H1 (cell line): ENCODE data around the gene LNX2.

Experiments used
- ATF3 ChIP-seq: IDR thresholded peaks from 2 replicates; pipeline ENCODE4 v1.6.1; 2011; ENCODE audit warnings: low read depth, mild to moderate bottlenecking, low read length; ENCODE audit not compliant: insufficient read depth
- BRCA1 ChIP-seq: IDR thresholded peaks from 2 replicates; pipeline ENCODE4 v1.6.1; 2012; ENCODE audit warnings: low read depth, low read length, improper control_type of control experiment
- CHD2 ChIP-seq: IDR thresholded peaks from 2 replicates; pipeline ENCODE4 v1.6.1; 2012; ENCODE audit warnings: low read length, improper control_type of control experiment
- CREB1 ChIP-seq: IDR thresholded peaks from 2 replicates; pipeline ENCODE4 v1.6.1; 2012; ENCODE audit warnings: inconsistent platforms
- CTCF ChIP-seq, 3 experiments: IDR thresholded peaks; 1 replicate in 2 of 3; 2 replicates in 1 of 3; pipeline versions ENCODE4 v1.5.1 to v1.6.1; 2011; ENCODE audit warnings: low read length in 3 of 3, mild to moderate bottlenecking in 3 of 3, inconsistent platforms in 2 of 3, low read depth in 1 of 3, moderate library complexity in 1 of 3; ENCODE audit not compliant: insufficient read depth in 1 of 3; ENCODE audit errors: control extremely low read depth in 1 of 3
- EGR1 ChIP-seq: IDR thresholded peaks from 2 replicates; pipeline ENCODE4 v1.6.1; 2011; ENCODE audit warnings: low read depth, low read length, borderline replicate concordance
- KDM1A ChIP-seq: fragments of 200-600, 300-600 bp; sonication (generic); IDR thresholded peaks from 2 replicates; pipeline ENCODE4 v1.7.1; 2016; ENCODE audit warnings: mild to moderate bottlenecking, low read length, borderline replicate concordance
- NANOG ChIP-seq: IDR thresholded peaks from 2 replicates; pipeline ENCODE4 v1.6.1; 2011; ENCODE audit warnings: low read length, low read depth, mild to moderate bottlenecking, inconsistent platforms; ENCODE audit not compliant: insufficient read depth, poor library complexity, severe bottlenecking
- POLR2A ChIP-seq, 2 experiments: IDR thresholded peaks; 1 replicate in 1 of 2; 2 replicates in 1 of 2; pipeline ENCODE4 v1.6.1; 2011; ENCODE audit warnings: low read depth in 2 of 2, low read length in 2 of 2, mild to moderate bottlenecking in 2 of 2; ENCODE audit errors: control extremely low read depth in 1 of 2
- RFX5 ChIP-seq: IDR thresholded peaks from 2 replicates; pipeline ENCODE4 v1.6.1; 2011; ENCODE audit warnings: low read depth, low read length, improper control_type of control experiment, borderline replicate concordance
- SP1 ChIP-seq: IDR thresholded peaks from 2 replicates; pipeline ENCODE4 v1.6.1; 2011; ENCODE audit warnings: low read depth, low read length
- YY1 ChIP-seq: IDR thresholded peaks from 2 replicates; pipeline ENCODE4 v1.6.1; 2011; ENCODE audit warnings: low read depth, mild to moderate bottlenecking, low read length
- ZNF274 ChIP-seq: IDR thresholded peaks from 2 replicates; pipeline ENCODE4 v1.7.0; 2012; ENCODE audit warnings: low read length, borderline replicate concordance; ENCODE audit errors: extremely low read depth

DNA sequence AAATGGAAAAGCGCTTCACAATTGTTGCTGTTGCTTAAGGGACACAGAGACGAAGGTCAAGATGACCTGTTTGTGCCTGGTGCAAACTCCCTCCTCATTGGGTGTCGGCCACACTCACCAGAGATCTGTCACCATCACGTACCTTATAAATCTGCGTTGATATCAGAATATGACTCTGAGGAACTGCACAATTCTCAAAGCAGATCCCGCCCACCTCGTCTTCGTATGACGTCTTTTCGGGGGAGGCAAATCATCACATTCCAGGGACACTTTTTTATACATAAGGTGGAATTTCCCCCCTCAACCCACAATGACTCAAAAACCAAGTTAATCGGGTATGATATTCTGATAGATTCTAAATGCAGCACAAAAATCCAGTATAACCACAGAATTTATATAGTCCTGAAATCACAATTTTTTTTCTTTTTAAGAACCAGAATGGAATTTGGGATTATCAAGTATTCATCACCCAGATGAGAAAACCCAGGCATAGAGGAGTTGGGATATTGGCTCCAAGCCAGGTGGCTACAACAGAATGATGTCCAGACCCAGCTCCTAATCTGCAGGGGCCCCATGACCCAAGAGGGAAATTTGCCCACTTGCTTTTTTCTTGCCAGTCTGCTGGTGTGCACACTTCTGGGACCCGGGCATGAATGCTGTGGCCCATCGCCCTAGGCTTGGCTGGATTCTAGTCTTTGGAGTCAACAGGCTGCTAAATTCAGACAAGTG lies 119.4 kb downstream of the LNX2 start:
- TF ChIP-seq CTCF (IDR thresholded peaks at IDR 0.05; ENCODE audit: control extremely low read depth in 1 of 3, insufficient read depth in 1 of 3, low read depth in 1 of 3, low read length in 3 of 3) = no peak
- TF ChIP-seq NANOG = no peak
- no peak for TF ChIP-seq RFX5
- no peak for TF ChIP-seq ATF3
- TF ChIP-seq POLR2A (IDR thresholded peaks at IDR 0.05; ENCODE audit: control extremely low read depth in 1 of 2, low read depth in 2 of 2, low read length in 2 of 2) = no peak
- no peak for TF ChIP-seq EGR1
- no peak for TF ChIP-seq SP1
- TF ChIP-seq CHD2 = no peak
- no peak for TF ChIP-seq ZNF274
- TF ChIP-seq CREB1 = no peak
- no peak for TF ChIP-seq YY1
- no peak for TF ChIP-seq KDM1A
- no peak for TF ChIP-seq BRCA1
